K562 (cell line): Measurements from ENCODE around the gene SRL. TPM values are rescaled to one million over a fixed set of nuclear protein-coding genes. Genes with fewer than 3 reads are reported as not detected.

Experiments
- CBX2 ChIP-seq: fragments of 200-600 bp; sonication (generic); IDR thresholded peaks from one replicate; pipeline ENCODE4 v1.6.1; 2012; ENCODE audit warnings: mild to moderate bottlenecking, low read length, inconsistent platforms; ENCODE audit not compliant: insufficient read depth, poor library complexity, severe bottlenecking
- DEAF1 ChIP-seq: fragments of 450-650 bp; formaldehyde crosslinking; IDR thresholded peaks from 2 replicates; pipeline ENCODE4 v1.4.0; 2020; ENCODE audit warnings: mild to moderate bottlenecking, moderate library complexity
- E2F6 ChIP-seq, 2 experiments: IDR thresholded peaks; 2 replicates each; pipeline ENCODE4 v1.6.1; 2011; ENCODE audit warnings: borderline replicate concordance in 1 of 2, control low read depth in 1 of 2, low read depth in 1 of 2, low read length in 1 of 2, mild to moderate bottlenecking in 1 of 2, mixed read lengths in 1 of 2, moderate library complexity in 1 of 2; ENCODE audit not compliant: insufficient read depth in 1 of 2, insufficient read length in 1 of 2, poor library complexity in 1 of 2, severe bottlenecking in 1 of 2; ENCODE audit errors: extremely low read depth in 1 of 2
- EGR1 ChIP-seq: fragments of 450-650 bp; conservative IDR thresholded peaks from 2 replicates; pipeline ENCODE4 v1.6.1; 2017; ENCODE audit warnings: mild to moderate bottlenecking
- ELF2 ChIP-seq: fragments of 250-450 bp; sonication (Bioruptor Pico); IDR thresholded peaks from 2 replicates; pipeline ENCODE4 v1.5.0; 2021; ENCODE audit warnings: mild to moderate bottlenecking
- MNT ChIP-seq, 2 experiments: fragments of 450-650 bp; conservative IDR thresholded peaks; 2 replicates each; pipeline ENCODE4 v1.6.1; 2017; ENCODE audit warnings: mild to moderate bottlenecking in 2 of 2, moderate library complexity in 2 of 2
- NFIC ChIP-seq: fragments of 450-650 bp; IDR thresholded peaks from 2 replicates; pipeline ENCODE4 v1.6.1; 2017; ENCODE audit warnings: mild to moderate bottlenecking, inconsistent platforms
- PYGO2 ChIP-seq: fragments of 450-650 bp; IDR thresholded peaks from 2 replicates; pipeline ENCODE4 v1.6.1; 2016; ENCODE audit warnings: mild to moderate bottlenecking, missing genetic modification characterization, moderate library complexity, missing compliant biosample characterization
- SPI1 ChIP-seq: IDR thresholded peaks from 2 replicates; pipeline ENCODE4 v1.6.1; 2011; ENCODE audit warnings: low read depth, low read length, control low read depth, borderline replicate concordance
- TAF9B ChIP-seq: fragments of 450-650 bp; IDR thresholded peaks from 2 replicates; pipeline ENCODE4 v1.6.1; 2018; ENCODE audit warnings: mild to moderate bottlenecking; ENCODE audit not compliant: partially characterized antibody
- TEAD4 ChIP-seq, 2 experiments: sonication (generic) in 1 of 2; formaldehyde crosslinking in 1 of 2; IDR thresholded peaks; 2 replicates each; pipeline versions ENCODE4 v1.6.1 to v1.8.0; 2012 to 2022; ENCODE audit warnings: borderline replicate concordance in 1 of 2, inconsistent platforms in 1 of 2, low read length in 1 of 2, mild to moderate bottlenecking in 1 of 2, missing genetic modification reagents in 1 of 2
- ZKSCAN3 ChIP-seq: fragments of 250-450 bp; sonication (Bioruptor Pico); IDR thresholded peaks from 2 replicates; pipeline ENCODE4 v1.4.0; 2020
- ZNF140 ChIP-seq: fragments of 250-450 bp; sonication (Bioruptor Pico); IDR thresholded peaks from 2 replicates; pipeline ENCODE4 v1.8.0; 2021; ENCODE audit warnings: moderate library complexity, mild to moderate bottlenecking, inconsistent platforms
- ZNF143 ChIP-seq: sonication (generic); formaldehyde crosslinking; IDR thresholded peaks from 2 replicates; pipeline ENCODE4 v1.9.0; 2022; ENCODE audit warnings: mild to moderate bottlenecking, missing genetic modification reagents
- ZNF395 ChIP-seq: fragments of 200-800 bp; sonication (Bioruptor generic); IDR thresholded peaks from 2 replicates; pipeline ENCODE4 v1.6.1; 2017; ENCODE audit warnings: missing genetic modification characterization, missing compliant biosample characterization
- ZNF76 ChIP-seq: fragments of 250-450 bp; sonication (Bioruptor Pico); IDR thresholded peaks from 2 replicates; pipeline ENCODE4 v1.4.0; 2020; ENCODE audit warnings: mild to moderate bottlenecking, moderate library complexity, borderline replicate concordance
- ZNF780A ChIP-seq: fragments of 250-450 bp; sonication (Bioruptor Pico); IDR thresholded peaks from 2 replicates; pipeline ENCODE4 v1.5.0; 2021; ENCODE audit warnings: mild to moderate bottlenecking
- polyA plus RNA-seq, 8 experiments: library from polyadenylated mRNA; depleted of rRNA in 4 of 8; stranded (reverse) in 5 of 8; unstranded in 3 of 8; fragments of >200 nt; fragmentation: Nextera tagmentation in 2 of 8; fragmentation: Illumina TruSeq in 1 of 8; extraction: Ambion mirVana in 2 of 8; extraction: Trizol in 1 of 8; gene quantifications; 2 replicates each; pipeline versions ENCODE4 v1.2.1 to v1.2.3, GENCODE V29; 2011 to 2014; ENCODE audit warnings: inconsistent platforms in 1 of 8, missing spikeins in 1 of 8
- total RNA-seq, 7 experiments: library from RNA; depleted of rRNA in 6 of 7; stranded (reverse); fragments of >200 nt in 6 of 7; fragmentation: Illumina TruSeq in 2 of 7; extraction: Trizol in 2 of 7; gene quantifications; 2 replicates each; pipeline versions ENCODE4 v1.2.1 to v1.2.3, GENCODE V29; 2011 to 2021; ENCODE audit warnings: low replicate concordance in 1 of 7
- TF ChIP-seq, protein P1 (sequence below): sonication (generic); formaldehyde crosslinking; IDR thresholded peaks from 2 replicates; pipeline ENCODE4 v1.8.0; 2022; ENCODE audit warnings: mild to moderate bottlenecking, missing genetic modification reagents, borderline replicate concordance

SRL gene
- total and polyA plus RNA-seq, 9 of the 15 experiments (the other 6 are each of a cell fraction or from before 2014, with no cell fraction given): 0.01 TPM; not detected in 8

DNA sequence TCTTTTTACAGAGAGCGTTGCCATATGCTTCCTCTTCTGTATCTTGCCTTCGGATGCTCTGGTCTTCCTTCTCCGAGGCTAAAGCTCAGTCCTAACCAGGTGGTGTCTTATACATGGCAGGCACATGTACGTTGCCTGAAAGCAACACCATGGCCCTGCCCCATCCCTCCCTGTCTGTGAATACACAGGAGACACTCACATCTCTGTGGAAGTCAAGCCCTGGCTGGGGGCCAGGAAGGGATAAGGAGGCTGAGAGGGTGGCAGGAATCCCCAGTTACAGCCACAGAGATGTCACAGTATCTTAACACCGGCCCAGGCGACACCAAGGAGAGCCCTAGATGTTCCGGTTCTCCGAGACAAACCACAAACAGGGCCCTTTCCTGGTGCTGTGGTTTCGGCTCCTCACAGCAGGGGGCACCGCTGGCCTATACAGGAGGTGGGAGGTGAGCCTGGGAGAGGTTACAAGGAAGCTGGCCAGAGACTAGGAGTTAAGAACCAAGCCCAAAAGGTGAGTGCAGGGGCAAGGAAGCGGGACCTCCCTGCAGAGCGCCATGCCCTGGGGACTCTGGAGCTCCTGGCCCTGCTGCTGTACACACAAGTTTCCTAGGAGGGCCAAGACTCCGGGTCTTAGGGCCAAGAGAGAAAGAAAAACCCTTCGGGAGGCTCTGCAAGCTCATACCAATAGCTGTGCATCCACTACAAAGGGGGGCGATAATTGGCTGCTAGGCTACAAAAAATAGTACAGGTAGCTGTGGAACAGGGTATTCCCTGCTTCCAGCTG is 41.7 kb downstream of the SRL start (continued):
- TF ChIP-seq TAF9B (no peak), ZNF140 (CRISPR knock-in tag) (no peak), DEAF1 (CRISPR knock-in tag) (peak; percentile 74), MNT (conservative IDR thresholded peaks at IDR 0.05) (no peak), CBX2 (no peak), ZNF780A (CRISPR knock-in tag) (no peak), ELF2 (CRISPR knock-in tag) (no peak), ZKSCAN3 (CRISPR knock-in tag) (no peak), NFIC (peak; percentile 69), EGR1 (no peak), E2F6 (IDR thresholded peaks at IDR 0.05; ENCODE audit: borderline replicate concordance in 1 of 2, extremely low read depth in 1 of 2, insufficient read depth in 1 of 2, insufficient read length in 1 of 2, low read depth in 1 of 2, low read length in 1 of 2, poor library complexity in 1 of 2, severe bottlenecking in 1 of 2) (no peak), SPI1 (no peak), PYGO2 (no peak), ZNF143 (CRISPR knock-in tag) (0 out of 2 replicates have a peak, but pooled peaks have one; percentile 21), ZNF395 (CRISPR knock-in tag) (no peak), ZNF76 (no peak), TEAD4 (IDR thresholded peaks at IDR 0.05; ENCODE audit: low read length) (no peak), TEAD4 (CRISPR knock-in tag; IDR thresholded peaks at IDR 0.05; ENCODE audit: borderline replicate concordance) (0 out of 2 replicates have a peak, but pooled peaks have one; percentile 43)
- TF ChIP-seq, protein P1, sequence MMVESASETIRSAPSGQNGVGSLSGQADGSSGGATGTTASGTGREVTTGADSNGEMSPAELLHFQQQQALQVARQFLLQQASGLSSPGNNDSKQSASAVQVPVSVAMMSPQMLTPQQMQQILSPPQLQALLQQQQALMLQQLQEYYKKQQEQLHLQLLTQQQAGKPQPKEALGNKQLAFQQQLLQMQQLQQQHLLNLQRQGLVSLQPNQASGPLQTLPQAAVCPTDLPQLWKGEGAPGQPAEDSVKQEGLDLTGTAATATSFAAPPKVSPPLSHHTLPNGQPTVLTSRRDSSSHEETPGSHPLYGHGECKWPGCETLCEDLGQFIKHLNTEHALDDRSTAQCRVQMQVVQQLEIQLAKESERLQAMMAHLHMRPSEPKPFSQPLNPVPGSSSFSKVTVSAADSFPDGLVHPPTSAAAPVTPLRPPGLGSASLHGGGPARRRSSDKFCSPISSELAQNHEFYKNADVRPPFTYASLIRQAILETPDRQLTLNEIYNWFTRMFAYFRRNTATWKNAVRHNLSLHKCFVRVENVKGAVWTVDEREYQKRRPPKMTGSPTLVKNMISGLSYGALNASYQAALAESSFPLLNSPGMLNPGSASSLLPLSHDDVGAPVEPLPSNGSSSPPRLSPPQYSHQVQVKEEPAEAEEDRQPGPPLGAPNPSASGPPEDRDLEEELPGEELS: no peak
